H1 (cell line): ENCODE measurements around the gene GRID2. TPM values are rescaled to one million over a fixed set of nuclear protein-coding genes. Genes with fewer than 3 reads are reported as not detected.

Experiments used
- SUZ12 ChIP-seq: fragments of 200-600 bp; sonication (generic); IDR thresholded peaks from 2 replicates; pipeline ENCODE4 v1.6.1; 2012; ENCODE audit warnings: mild to moderate bottlenecking, inconsistent platforms, low read length, moderate library complexity, mixed read lengths
- TAF7 ChIP-seq: optimal IDR thresholded peaks from 2 replicates; pipeline ENCODE3; 2011; ENCODE audit warnings: low read depth, mild to moderate bottlenecking, inconsistent platforms, low read length, moderate library complexity, borderline replicate concordance
- polyA plus RNA-seq, 7 experiments: library from polyadenylated mRNA; depleted of rRNA in 3 of 7; stranded (reverse) in 5 of 7; unstranded in 2 of 7; fragments of >200 nt in 5 of 7; fragments of 200-250 nt in 2 of 7; gene quantifications; 1 replicate in 5 of 7; 2 replicates in 1 of 7; 4 replicates in 1 of 7; pipeline versions ENCODE4 v1.2.1 to v1.2.3, GENCODE V29; 2011 to 2013; ENCODE audit warnings: missing spikeins in 2 of 7, mixed read lengths in 2 of 7
- total RNA-seq: library from RNA; stranded (reverse); fragmentation: NEBNext Ultra II Directional; extraction: Animal tissue kit (Norgen Biotek cat#: 25700); gene quantifications from 2 replicates; pipeline ENCODE4 v1.2.1, GENCODE V29; 2021
- TF ChIP-seq, protein P1 (sequence below), 3 experiments: IDR thresholded peaks; 1 replicate in 2 of 3; 2 replicates in 1 of 3; pipeline versions ENCODE4 v1.5.1 to v1.6.1; 2011; ENCODE audit warnings: low read length in 3 of 3, mild to moderate bottlenecking in 3 of 3, inconsistent platforms in 2 of 3, low read depth in 1 of 3, moderate library complexity in 1 of 3; ENCODE audit not compliant: insufficient read depth in 1 of 3; ENCODE audit errors: control extremely low read depth in 1 of 3

Gene GRID2
- total and polyA plus RNA-seq, 2 of the 8 experiments (the other 6 are each of a cell fraction or from before 2014, with no cell fraction given): 31.1 to 81.9 TPM

DNA sequence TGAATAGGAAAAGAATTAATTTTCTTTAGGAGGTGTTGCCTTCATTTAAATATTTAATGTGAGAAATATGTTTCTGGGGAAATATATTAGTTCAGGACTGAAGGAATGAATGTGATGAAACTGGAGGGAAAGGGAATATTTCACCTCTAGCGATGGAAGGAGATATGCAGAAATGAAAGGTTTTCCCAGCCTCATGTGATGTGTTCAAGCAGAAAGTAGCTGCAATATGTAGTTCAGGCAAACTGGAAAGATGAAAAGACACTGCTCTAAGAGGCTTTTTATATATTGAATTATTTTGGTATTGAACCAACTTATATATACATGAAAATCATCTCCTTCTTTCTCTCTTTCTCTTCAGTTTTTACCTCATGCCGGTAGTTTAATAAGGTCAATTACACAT, 3.4 kb downstream of the GRID2 start (continued):
- TF ChIP-seq, protein P1, sequence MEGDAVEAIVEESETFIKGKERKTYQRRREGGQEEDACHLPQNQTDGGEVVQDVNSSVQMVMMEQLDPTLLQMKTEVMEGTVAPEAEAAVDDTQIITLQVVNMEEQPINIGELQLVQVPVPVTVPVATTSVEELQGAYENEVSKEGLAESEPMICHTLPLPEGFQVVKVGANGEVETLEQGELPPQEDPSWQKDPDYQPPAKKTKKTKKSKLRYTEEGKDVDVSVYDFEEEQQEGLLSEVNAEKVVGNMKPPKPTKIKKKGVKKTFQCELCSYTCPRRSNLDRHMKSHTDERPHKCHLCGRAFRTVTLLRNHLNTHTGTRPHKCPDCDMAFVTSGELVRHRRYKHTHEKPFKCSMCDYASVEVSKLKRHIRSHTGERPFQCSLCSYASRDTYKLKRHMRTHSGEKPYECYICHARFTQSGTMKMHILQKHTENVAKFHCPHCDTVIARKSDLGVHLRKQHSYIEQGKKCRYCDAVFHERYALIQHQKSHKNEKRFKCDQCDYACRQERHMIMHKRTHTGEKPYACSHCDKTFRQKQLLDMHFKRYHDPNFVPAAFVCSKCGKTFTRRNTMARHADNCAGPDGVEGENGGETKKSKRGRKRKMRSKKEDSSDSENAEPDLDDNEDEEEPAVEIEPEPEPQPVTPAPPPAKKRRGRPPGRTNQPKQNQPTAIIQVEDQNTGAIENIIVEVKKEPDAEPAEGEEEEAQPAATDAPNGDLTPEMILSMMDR (IDR thresholded peaks at IDR 0.05; ENCODE audit: control extremely low read depth in 1 of 3, insufficient read depth in 1 of 3, low read depth in 1 of 3, low read length in 3 of 3): no peak
- TF ChIP-seq TAF7 (no peak), SUZ12 (no peak)
